Head of caudate nucleus (tissue), 42 donors: Measurements from ENCODE around the gene ZC3H13.
A peak's percentile ranks its signal among the peaks of the same experiment; 100 is the strongest.

ENCODE experiments used
- DNase-seq, 42 donors: peaks; one replicate each; pipeline versions ENCODE4 v3.0.0 to v3.0.0-alpha.2; 2020 to 2021; ENCODE audit warnings: mixed read lengths in 7 of 42
- intact Hi-C: fragments of 100-400 bp; cut with DNase I; formaldehyde crosslinking; loops from one replicate; pipeline ENCODE4 v1.15.0; 2022

Gene ZC3H13, protein sequence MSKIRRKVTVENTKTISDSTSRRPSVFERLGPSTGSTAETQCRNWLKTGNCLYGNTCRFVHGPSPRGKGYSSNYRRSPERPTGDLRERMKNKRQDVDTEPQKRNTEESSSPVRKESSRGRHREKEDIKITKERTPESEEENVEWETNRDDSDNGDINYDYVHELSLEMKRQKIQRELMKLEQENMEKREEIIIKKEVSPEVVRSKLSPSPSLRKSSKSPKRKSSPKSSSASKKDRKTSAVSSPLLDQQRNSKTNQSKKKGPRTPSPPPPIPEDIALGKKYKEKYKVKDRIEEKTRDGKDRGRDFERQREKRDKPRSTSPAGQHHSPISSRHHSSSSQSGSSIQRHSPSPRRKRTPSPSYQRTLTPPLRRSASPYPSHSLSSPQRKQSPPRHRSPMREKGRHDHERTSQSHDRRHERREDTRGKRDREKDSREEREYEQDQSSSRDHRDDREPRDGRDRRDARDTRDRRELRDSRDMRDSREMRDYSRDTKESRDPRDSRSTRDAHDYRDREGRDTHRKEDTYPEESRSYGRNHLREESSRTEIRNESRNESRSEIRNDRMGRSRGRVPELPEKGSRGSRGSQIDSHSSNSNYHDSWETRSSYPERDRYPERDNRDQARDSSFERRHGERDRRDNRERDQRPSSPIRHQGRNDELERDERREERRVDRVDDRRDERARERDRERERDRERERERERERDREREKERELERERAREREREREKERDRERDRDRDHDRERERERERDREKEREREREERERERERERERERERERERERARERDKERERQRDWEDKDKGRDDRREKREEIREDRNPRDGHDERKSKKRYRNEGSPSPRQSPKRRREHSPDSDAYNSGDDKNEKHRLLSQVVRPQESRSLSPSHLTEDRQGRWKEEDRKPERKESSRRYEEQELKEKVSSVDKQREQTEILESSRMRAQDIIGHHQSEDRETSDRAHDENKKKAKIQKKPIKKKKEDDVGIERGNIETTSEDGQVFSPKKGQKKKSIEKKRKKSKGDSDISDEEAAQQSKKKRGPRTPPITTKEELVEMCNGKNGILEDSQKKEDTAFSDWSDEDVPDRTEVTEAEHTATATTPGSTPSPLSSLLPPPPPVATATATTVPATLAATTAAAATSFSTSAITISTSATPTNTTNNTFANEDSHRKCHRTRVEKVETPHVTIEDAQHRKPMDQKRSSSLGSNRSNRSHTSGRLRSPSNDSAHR (N-terminal part only)

DNA sequence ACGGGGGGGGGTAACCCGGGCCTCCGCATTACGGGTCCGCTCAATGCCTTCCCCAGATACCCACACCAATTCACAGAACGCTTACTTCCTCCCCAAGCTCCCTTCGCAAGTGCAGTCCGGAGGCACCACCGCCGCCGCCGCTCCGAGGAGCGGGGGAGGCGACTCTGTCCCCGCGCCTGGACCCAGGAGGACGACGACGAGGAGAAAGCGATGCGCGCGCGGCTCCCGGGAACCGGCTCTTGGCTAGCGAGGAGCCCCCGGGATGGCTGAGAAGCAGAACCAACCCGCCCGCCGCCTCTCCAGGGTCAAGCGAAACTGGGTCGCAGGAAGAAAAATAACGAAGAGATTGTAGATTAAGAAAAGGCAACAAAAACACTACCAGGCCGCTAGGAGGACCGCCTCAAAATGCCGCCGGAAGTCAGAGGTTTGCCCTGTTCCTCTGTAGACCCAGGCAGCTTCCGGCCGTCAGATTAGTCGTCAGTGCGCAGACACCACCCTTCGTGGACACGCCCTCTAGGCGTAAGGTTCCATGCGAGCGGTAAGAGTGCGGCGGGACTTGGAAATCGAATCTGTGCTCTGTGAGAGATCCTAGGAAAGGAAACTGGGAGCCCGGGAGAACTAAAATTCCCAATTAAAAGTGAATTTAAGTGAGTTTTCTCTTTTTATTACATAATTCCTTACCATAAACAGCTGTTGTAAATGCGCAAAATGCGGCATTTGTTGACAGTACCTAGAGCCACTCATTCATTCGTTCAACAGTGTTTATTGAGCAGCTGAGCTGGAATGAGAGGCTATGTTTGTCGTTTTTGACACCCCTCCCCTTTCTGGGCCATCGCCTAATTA, at the start of gene ZC3H13:
TSS of gene ZC3H13 (minus strand) at position 428 of the 843 bp plus-strand sequence. CDS start 7,239 bp downstream, outside the sequence.
- intact Hi-C loops, result loop anchor here (10.0 kb wide), 1 partner anchor 72 kb away; no protein-coding TSS in a partner anchor
- DNase-seq, result peak; percentile 93 to 99 (median 97)

DNA sequence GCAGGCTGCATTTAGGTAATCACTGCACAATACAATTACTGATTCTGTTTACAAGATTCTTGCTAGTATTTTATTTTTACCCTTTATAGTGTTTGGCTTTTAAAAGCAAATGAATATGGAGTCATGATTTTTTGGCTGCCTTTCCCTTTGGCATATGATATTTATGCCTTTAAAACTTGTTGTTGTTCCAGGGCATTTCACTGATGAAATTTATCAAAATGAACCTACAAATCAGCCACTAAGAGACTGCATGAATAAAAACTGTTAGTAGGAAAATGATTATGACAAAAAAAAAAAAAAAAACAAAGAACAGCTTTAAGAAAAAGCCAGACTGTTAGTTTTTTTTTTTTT, 49.7 kb upstream of the ZC3H13 start:
- intact Hi-C loops, result no loop called here
- DNase-seq, result no peak

DNA sequence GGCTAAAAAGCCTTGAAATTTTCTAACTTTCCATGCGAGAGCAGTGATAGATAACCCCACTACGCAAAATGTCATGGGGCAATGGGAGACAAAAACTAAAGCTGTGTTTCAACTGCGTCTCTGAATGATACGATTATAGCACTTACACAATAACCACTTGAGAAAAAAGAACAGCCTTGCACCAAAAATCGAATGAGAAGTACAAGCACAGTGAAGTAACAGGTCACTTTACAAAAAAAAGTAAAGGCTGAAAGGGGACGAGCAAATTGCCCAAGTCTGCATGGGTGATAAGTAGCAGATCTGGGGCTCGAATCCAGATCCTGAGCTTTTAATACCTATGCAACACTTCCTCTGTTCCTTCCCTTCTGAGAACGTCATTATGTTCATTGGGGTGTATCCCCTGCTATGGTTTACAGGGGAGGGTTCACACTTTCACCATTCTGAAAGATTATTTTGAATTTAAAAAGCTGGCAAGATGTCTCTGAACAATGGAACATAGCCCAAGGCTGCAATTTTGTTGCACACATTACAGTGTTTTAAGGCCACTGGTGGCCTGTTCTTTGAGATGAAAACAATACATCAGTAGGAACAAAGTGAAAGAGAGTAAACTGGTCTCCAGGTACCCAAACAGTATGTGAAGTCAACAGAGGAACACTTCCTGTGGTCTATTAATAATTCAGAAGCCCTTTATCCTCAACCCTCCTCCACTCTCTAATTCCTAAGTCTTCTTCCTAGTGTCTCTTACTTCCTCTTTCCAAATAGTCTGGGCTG, 49.1 kb upstream of the ZC3H13 start:
- no peak for DNase-seq
- intact Hi-C loops, result no loop called here

DNA sequence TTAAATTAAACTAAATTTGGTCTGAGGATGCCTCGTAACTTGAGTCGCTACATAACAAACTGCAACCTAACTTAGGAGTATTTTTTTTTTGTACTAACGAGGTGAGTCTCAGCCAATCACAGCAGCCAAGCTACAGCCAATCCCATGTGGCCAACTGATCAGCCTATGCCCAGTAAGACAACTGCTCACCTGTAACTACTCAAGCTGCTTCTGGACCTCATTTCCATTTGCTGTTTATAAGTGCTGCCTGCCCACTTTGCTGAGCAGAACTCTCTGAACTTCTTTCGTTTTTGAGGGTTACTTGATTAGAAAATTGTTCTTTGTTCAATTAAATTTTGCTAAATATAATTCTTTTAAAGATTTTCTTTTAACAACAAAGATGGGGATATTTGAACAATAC, 48.5 kb upstream of the ZC3H13 start:
- intact Hi-C loops, result no loop called here
- DNase-seq, result no peak

DNA sequence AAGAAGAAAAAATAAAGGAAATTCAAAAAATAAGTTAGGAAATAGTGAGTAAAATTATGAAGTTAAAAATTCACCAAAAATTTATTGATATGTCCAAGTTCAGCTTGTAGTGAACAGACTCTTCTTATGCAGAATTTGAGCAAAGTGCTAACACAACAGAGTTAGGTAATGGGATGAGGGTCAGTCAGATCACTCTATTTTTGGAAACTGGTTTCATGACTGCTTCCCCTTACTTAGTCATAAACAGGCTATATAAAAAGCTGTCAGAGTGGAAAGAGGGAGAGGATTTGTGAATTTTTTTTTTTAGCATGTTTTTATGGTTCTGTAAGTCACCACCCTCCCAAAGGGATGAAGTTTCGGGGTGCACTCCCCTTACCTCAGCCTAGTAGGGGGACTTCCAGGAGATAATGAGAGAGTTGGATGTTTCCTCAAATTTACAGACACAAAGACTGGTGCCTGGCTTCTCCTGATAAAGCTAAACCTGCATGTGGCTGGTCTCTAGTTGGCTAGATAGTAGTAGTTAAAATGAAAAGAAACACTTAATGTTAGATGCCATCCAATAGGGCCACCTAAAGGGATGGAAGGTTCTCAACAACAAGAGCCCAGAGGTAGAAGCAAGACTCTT, 47.8 kb upstream of the ZC3H13 start:
- intact Hi-C loops, result no loop called here
- DNase-seq, result no peak

DNA sequence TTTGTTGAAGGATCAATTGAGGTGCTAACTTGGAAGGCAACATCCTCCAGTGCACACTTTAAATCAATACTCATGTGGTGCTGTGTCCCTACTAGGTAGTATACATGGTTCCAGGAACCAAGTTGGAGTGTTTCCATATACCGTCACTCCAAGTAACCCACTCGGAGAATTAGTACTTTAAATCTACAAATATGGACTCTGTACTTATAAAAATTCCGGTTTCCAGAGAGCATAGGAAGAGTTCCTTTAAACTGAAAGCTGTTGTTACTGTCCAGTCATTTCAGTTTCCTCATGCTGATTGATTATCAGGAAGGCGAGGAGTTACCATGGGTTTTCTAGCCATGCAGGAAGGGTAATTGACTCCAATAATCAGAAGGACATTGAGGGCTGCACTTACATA, 45.1 kb upstream of the ZC3H13 start:
- no peak for DNase-seq
- intact Hi-C loops, result no loop called here

DNA sequence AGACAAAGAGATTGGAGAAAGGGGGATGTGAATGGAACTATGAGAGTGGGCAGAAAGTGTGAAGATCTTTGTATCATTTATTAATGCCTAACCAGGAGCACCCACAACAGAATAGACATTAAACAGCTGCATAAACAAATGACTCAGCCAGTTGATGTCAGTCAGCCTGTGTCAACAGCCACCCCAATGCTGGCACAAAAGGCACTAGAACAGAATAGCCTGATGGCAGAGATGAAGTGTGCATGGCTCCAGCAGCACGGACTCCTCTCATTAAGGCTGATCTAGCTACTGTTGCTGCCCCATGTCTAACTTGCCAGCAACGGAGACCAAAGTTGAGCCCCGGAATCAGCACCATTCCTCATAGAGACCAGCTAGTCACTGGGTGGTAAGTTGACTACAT, 44.5 kb upstream of the ZC3H13 start:
- peak in 36 of 42 donors; percentile 6 to 82 (median 56) for DNase-seq
- intact Hi-C loops, result no loop called here

DNA sequence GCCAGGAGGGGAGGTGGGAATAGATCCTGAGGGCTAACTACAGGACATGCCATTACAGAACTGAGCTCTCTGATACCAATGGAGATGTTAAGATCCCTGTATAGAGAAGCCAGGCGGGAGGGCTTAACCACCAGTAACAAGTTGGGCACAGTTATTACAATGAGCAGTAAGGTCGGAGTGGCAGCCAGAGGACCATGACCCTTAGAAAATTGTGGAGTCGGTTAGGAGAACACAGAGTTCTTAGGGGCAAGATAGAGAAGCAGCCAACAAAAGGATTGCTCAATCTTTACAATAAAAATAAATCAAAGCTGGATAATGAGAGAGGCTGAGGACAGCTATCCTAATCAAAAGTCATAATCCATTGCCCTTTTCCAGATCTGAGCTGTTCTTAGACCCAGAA, 41.9 kb upstream of the ZC3H13 start:
- intact Hi-C loops, result no loop called here
- DNase-seq, result no peak

DNA sequence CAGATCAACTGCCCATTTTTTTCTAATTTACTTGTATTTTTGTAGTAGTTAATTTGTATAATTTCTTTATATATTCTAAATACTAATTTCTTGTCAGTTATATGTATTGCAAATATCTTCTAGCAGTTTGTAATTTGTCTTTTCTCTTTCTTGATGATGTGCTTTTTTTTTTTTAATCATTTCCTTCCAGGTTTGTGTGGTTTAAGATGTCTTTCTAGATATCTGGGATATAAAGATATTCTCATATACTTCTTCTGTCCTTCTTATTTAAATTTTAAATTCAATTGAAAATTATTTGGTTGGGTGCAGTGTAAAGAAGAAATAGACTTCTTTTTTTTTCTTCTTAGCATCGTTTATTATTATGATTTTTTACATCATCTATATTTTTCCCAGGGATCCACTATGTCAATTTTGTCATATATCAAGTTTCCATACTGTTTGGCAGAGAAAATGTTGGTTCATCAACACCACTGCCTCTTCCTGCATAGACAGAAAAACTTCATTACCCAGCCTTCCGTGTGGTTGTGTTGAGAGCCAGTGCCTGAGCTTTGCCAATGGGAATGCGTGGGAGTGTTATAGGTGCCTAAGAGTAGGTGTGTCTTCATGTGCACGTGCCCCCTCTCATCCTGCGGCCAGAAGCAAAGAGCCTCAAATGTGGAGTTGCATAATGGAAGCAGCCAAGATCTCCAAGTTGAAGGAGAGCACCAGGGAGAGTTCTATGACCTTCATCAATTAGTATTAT, 36.4 kb upstream of the ZC3H13 start:
- intact Hi-C loops, result no loop called here
- no peak for DNase-seq

DNA sequence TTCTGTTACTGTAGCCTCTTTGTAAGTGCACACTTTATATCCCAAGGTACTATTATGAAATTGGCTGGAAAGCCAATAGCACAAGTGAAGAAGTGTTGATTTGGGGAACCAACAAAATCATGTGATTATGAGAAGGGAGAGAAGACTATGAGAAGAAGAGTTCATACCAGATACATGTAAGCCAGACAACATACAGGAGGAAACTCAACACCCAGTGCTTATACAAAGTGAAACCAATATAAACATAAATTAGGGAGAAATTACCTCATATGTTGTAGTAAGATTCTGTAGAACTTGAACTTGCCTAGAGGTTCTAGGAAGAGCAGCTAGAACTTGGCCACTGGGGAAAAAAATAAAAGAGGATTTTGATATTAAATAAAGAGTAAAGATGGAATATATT, 34.9 kb upstream of the ZC3H13 start:
- intact Hi-C loops, result no loop called here
- no peak for DNase-seq

DNA sequence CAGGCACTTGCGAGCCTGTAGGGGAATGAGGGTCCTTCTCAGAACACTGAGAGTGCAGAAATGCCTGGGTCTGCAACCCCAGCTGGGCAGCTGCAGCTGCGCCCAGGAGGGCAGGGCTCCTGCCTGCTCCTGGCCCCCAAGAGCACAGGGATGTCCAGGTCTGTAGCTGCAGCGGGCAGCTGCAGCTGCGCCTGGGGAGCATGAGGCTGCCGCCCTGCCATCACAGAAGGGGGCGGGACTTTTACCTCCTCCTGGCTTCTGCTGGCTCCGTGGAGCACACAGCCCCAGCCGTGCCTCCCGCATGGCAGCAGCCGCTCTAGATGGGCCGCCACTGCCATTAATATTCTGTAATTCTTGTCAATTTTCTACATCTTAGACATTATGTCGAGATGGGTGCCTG, 34.4 kb upstream of the ZC3H13 start:
- intact Hi-C loops, result no loop called here
- DNase-seq, result no peak

DNA sequence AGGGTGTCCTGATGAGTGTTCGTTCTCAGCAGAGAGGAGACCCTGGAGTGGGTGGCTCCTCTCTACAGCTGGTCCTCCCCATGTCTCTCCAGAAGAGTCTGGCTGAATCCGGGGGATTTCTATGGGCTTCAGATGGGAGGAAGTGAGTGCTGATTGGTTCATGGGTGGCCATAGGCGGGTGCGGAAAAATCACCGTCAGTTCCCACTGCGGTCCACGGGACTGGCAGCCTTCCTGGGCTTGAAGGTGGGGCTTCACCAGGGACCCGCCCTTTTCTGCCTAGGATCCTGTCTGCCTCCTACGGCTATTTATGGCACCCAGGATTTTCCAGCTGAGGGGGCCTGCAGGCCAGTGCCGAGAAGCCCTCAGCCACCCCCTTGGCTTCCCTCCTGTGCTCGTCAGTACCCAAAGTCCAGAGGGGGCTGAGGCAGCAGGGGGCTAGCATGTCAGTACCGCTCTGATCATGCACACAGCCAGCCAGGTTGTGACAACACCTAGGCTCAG, 33.9 kb upstream of the ZC3H13 start:
- DNase-seq, result no peak
- intact Hi-C loops, result no loop called here

DNA sequence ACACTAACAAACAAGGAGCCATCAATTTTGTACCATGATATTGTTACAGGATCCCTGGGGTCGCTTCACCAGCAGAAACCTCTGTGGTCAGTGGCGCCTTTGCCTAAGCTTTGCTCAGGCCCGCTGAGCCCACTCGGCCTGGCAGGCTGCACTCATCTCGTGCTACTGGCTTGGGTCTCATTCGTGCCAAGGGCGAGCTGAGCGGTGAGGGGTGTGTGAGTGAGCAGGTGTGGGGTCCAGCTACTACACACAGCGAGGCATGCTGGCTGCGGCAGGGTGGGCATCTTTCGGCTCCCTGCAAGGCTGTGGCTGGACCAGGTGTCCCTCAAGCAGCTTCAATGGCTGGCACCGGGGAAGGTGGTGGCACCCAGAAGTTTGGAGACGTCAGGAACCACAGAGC, 33.2 kb upstream of the ZC3H13 start:
- DNase-seq, result no peak
- intact Hi-C loops, result no loop called here

DNA sequence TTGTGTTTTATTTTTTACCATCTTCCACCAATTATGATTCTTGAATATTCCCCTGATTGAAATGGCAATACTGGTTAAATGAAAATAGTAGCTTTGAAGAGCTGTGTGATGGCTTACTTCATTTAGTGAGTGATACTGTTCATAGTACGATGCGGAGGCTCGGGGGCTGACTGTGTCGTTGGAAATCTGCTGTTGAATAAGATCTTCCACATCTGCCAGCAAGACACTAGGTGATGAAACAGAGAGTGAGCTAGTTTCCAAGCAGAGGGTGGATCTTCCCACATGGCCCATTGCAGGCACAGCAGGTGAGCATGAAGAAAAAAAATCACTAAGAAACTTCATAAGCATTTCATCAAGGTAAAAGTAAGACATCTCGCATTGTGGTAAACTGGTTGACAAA, 29.8 kb upstream of the ZC3H13 start:
- intact Hi-C loops, result no loop called here
- peak in 37 of 42 donors; percentile 17 to 86 (median 57) for DNase-seq

DNA sequence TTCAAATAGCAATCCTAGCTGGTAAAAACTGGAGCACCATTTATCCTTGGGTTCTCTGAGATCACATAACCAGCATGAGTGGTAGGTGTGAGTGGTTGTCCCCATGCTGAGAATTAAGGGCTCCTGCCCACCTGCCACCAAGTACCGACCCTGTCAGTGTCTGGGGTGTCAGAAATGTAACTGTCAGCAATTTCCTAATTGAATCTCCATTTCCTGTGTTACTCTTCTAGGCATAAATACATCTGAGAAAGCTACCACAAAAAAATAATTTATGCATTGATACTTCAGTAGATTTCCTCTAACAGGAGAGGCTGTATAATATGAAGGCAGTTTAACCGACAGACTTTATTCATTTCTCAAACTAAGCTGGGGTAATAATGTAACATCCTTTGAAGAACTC, 27.2 kb upstream of the ZC3H13 start:
- intact Hi-C loops, result no loop called here
- DNase-seq, result no peak

DNA sequence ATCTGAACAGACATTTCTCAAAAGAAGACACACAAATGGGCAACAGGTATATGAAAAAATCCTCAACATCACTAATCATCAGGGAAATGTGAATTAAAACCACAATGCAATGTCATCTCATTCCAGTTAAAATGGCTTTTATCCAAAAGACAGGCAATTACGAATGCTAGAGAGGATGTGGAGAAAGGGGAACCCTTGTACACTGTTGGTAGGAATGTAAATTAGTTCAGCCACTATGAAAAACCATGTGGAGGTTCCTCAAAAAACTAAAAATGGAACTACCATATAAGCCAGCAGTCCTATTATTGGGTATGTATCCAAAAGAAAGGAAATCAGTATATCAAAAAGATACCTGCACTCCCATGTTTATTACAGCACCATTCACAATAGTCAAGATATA, 24.7 kb upstream of the ZC3H13 start:
- intact Hi-C loops, result no loop called here
- DNase-seq, result no peak

DNA sequence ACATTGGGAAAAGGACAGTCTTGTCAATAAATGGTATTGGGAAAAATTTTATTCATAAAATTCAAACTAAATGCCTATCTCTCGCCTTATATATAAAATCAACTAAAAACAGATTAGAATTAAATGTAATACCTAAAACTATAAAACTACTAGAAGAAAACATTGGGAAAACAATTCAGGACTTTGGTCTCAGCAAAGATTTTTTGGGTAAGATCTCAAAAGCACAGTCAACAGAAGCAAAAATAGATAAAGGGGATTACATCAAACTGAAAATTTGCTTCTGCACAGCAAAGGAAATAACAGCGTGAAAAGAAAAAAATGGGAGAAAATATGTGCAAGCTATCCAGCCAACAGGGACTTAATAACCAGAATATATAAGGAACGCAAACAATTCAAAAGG, 24.3 kb upstream of the ZC3H13 start:
- intact Hi-C loops, result no loop called here
- DNase-seq, result no peak
